ENCODE measurements around the gene ACP6. TPM values are rescaled to one million over a fixed set of nuclear protein-coding genes. Genes with fewer than 3 reads are reported as not detected.
A peak's percentile ranks its signal among the peaks of the same experiment; 100 is the strongest.
"Not testable (repeated sequence)": the region's sequence is repeated elsewhere in the genome, so short reads cannot be mapped to it uniquely, and the experiment has no call there.

Gene ACP6
- total RNA-seq, result 1 to 10 TPM; 9.0 to 9.3 TPM
- long read RNA-seq, donor 1, full-length matches to known transcripts, result 3 of 5 reads
- long read RNA-seq, donor 1, partial matches to known transcripts, result 1 of 5 reads
- long read RNA-seq, donor 1, other reads (novel, unspliced or antisense), result 1 of 5 reads
- long read RNA-seq, donor 2, full-length matches to known transcripts, result 12 of 17 reads
- long read RNA-seq, donor 2, partial matches to known transcripts, result 1 of 17 reads
- long read RNA-seq, donor 2, other reads (novel, unspliced or antisense), result 4 of 17 reads

DNA sequence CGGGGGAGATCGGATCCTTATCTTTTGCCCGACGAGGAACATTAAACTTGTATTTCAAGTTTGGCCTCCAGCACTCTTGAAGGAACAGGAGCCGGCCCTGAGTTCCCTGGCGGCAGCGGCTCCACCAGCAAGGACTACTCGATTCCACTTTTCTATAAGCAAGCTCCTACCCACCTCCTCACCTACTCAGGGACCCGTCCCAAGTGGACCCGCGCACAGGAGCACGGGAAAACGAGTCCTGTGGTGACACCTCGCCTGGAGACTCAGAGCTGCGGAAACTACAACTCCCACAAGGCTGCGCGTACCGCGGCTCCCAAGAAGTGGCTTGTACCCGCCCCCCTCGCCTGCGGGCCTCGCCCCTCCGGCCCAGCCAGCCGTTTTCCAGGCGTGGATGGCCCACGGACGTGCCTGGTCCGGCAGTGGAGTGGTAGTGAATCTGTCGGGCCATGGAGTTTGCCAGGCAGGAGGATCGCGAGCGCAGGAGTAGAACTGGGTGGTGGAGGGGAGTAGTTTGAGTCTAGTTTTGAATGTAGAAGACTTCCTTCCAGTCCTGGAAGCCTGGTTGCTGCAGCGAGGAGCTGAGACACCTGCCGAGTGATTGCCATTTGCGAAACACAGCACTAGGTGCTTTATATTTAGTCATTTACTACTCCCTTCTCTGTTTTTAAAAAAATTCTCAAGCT, at the start of gene ACP6:
TSS of gene ACP6 (minus strand) at position 206 of the 683 bp plus-strand sequence. CDS start 476 bp downstream, outside the sequence.
- intact Hi-C loops (cut with DNase I), result no loop called here
- DNase-seq (ENCODE audit: low spot score), result peak; percentile 97

DNA sequence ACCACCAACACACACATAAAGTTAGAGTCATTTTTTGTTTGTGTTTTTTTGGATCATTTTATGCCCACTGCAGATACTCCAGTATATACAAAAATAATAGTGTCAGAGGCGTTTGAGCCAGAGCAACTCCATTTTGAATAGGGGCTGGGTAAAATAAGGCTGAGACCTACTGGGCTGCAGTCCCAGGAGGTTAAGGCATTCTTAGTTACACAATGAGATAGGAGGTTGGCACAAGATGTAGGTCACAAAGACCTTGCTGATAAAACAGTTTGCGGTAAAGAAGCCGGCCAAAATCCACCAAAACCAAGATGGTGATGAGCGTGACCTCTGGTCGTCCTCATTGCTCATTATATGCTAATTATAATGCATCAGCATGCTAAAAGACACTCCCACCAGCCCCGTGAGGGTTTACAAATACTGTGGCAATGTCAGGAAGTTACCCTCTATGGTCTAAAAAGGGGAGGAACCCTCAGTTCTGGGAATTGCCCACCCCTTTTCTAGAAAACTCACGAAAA, 49.4 kb upstream of the ACP6 start:
- intact Hi-C loops (cut with DNase I), result loop anchor here (5.0 kb wide), 1 partner anchor 173 kb away; no protein-coding TSS in a partner anchor
- DNase-seq (ENCODE audit: low spot score), result no peak

DNA sequence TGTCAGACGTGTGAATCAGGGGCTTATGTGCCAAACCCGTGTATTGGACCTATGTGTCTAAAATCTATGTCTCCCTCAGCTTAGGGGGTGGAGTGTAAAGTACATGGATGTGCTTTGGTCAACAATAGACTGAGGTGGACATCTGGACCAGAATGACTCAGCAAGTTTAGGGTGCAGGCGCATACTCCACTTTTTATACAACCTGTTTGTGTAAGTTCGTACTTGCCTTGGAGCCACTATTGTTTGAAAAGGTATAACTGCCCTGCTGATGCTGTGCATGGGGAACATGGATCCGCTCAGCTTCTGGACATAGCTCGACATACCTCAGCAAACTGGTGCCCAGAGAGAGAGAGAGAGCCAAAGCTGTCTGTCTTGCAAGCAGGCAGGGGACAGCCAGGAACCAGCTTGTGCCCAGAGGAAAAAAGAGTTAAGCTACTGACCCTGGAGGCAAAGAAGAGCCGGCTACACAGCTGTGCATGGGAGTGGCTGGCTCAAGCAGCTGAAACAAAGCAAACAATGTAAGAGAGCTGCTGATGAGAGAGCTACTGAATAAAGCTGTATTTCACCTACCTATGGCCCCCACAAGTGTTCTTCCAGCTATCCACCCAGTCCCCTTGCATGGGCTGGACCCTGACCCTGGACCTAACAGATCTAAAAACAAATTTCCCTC, 48.8 kb upstream of the ACP6 start:
- intact Hi-C loops (cut with DNase I), result no loop called here
- no peak for DNase-seq (ENCODE audit: low spot score)

DNA sequence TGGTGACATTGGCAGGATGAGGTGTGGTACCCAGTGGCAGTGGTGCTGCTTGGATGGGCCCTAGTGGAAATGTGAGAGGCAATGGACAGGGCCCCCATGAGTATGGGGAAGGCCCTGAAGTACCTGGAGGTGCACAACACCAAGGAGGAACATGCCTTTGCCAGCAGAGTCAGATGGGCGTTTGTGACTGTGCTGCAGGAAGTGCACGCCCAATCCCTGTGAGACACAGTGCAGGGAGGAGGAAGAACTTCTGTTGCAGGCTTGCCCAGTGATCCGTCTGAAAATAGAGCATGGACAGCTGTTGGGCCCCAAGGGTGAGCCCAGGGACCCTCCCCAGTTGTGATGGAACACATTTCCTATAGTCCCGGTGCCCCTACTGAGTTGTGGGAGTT, 47.4 kb upstream of the ACP6 start:
- intact Hi-C loops (cut with DNase I), result no loop called here

DNA sequence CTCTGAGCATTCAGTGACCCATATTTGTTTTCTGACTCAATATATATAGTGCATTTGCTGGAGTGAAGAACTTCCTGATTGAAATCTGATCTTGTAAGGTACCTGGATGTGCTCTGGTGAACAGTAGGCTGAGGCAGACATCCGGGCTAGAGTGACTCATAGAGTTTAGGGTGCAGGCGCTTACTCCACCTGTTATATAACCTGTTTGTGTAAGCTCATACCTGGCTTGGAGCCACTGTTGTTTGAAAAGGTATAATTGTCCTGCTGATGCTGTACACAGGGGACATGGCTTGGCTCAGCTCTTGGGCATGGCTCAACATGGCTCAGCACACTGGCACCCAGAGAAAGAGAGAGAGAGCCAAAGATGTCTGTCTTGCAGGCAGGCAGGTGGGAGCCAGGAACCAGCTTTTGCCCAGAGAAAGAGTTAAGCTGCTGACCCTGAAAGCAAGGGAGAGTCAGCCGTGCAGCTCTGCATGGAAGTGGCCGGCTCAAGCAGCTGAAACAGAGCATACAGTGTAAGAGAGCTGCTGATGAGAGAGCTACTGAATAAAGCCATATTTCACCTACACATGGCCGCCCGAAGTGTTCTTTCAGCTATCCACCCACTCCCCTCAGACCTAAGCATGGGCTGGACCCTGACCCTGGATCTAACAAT, 46.9 kb upstream of the ACP6 start:
- no peak for DNase-seq (ENCODE audit: low spot score)
- intact Hi-C loops (cut with DNase I), result no loop called here

More for the DNA sequence above, 47.4 kb upstream of the ACP6 start:
- no peak for DNase-seq (ENCODE audit: low spot score)

DNA sequence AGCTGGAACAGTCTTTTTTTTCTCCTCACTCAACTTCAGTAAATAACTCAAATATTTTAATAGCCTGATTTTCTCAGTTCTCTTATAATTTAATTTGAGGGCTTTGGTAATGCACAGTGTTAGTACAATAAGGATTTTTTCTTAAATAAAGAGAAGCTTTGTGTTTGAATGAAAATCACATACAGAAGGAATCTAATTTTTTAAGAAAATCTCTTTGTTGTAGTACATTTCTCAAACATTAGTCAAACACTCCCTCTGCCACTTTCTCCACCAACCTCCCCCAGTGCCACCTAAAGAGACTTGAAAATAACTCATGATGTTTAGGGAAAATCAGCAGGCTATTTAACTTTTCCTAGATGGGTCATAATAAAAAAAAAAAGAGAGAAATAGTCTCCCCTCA, 42.3 kb upstream of the ACP6 start:
- DNase-seq (ENCODE audit: low spot score), result no peak
- intact Hi-C loops (cut with DNase I), result no loop called here

DNA sequence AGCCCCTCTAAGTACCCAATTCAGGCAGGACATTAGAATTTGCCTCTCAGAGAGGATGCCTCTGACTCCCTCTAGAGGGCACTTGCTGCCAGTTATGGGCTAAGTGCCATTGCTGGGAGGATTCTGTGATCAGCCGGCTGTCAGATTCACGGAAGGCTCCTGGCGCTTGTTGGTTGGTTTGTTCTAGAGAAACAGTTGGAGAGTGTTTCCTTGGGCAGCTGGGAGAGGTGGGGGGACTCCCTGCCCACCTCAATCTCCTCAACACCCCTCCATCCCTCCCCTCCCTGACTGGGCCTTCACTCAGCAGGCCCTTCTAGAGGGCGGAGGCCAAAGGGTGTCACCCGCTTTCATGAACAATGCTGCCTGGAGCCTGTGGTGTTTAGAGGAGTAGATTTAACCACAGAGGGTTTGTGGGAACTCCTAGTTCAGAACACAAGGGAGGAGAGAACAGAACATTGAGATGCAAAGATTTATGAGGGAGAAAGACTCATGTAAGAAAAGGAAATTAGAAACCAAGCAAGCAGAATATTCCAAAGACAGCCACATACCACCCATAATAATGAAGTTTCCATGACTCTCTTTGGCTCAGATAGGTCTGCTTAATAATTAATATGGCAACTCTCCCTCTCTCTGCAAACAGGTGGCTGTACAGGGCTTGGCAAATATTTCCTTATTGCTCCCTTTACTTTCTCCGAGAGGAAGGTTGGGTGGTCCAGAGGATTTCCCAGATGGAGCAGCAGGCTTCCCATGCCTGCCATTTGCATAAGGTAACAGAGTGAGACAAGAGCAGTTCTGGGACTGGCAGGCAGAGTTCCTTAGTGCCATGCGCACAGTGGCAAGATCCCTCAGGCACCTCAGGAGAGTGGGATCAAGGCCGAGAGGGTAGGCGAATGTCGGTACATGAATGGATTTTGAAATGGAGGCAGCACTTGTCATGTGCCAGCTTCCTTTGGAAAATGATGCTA, 30.0 kb upstream of the ACP6 start:
- intact Hi-C loops (cut with DNase I), result no loop called here
- DNase-seq (ENCODE audit: low spot score), result no peak

DNA sequence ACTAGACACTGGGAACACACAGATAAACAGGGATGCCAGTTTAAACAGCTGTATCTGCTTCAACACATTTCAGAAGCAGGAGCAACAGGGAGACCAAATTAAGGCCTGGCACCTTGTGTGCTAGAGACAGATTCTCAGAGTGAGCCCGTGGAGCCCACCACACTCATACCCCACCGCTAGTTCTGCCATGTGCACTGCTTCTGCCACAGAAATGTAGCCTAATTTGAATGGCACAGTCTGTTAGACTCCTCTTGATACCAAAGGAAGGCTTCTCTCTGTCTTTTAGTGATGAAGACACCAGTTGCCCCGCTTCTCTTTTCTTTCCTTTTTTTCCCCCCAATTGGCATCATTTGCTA, 29.3 kb upstream of the ACP6 start:
- intact Hi-C loops (cut with DNase I), result no loop called here

DNA sequence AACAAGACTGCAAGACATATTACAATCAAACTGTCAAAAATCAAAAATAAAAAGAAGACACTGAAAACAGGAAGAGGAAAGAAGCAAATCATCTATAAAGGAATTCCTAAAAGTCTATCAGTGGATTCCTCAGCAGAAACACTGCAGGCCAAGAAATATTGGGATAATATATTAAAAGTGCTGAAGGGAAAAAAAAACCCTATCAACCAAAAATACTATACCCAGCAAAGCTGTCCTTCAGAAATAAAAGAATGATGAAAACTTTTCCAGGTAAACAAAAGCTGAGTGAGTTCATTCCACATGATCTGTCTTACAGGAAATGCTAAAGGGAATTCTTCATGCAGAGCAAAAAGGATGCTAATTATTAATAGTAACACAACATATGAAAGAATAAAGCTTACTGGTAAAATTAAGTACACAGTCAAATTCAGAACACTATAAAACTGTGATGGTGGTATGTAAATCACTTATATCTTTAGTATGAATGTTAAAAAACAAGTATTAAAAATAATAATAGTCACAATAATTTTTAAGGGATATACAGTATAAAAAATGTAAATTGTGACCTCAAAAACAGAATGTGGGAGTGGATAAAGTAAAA, 12.9 kb upstream of the ACP6 start:
- intact Hi-C loops (cut with DNase I), result no loop called here

More for the DNA sequence above, 29.3 kb upstream of the ACP6 start:
- no peak for DNase-seq (ENCODE audit: low spot score)

DNA sequence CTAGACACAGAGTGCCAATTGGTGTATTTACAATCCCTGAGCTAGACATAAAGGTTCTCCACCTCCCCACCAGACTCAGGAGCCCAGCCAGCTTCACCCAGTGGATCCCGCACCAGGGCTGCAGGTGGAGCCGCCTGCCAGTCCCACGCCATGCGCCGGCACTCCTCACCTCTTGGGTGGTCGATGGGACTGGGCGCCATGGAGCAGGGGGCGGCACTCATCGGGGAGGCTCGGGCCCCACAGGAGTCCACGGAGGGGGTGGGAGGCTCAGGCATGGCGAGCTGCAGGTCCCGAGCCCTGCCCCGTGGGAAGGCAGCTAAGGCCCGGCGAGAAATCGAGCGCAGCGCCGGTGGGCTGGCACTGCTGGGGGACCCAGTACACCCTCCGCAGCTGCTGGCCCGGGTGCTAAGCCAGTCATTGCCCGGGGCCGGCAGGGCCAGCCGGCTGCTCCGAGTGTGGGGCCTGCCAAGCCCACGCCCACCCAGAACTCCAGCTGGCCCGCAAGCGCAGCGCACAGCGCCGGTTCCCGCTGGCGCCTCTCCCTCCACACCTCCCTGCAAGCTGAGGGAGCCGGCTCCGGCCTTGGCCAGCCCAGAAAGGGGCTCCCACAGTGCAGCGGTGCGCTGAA, 10.4 kb upstream of the ACP6 start:
- peak; percentile 79 for DNase-seq (ENCODE audit: low spot score)
- intact Hi-C loops (cut with DNase I), result not testable (repeated sequence)

More for the DNA sequence above, 12.9 kb upstream of the ACP6 start:
- no peak for DNase-seq (ENCODE audit: low spot score)

DNA sequence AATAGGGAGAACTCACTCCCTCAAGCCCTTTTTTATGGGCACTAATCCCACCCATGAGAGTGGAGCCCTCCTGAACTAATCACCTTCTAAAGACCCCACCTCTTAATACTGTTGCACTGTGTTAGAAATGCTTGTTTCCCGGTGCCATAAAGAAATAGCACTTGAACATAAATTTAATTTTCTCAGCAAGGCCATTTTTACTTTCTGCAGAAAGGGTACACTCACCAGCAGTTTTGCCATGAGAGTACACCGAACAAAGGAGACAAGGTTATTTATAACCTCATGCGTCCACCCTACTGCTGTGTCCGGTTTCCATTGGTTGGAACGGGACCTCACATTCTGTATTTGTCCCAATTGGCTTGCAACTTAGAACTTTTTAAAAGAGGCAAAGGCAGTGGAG, 7.4 kb upstream of the ACP6 start:
- intact Hi-C loops (cut with DNase I); DNase-seq (ENCODE audit: low spot score): not testable (repeated sequence)

DNA sequence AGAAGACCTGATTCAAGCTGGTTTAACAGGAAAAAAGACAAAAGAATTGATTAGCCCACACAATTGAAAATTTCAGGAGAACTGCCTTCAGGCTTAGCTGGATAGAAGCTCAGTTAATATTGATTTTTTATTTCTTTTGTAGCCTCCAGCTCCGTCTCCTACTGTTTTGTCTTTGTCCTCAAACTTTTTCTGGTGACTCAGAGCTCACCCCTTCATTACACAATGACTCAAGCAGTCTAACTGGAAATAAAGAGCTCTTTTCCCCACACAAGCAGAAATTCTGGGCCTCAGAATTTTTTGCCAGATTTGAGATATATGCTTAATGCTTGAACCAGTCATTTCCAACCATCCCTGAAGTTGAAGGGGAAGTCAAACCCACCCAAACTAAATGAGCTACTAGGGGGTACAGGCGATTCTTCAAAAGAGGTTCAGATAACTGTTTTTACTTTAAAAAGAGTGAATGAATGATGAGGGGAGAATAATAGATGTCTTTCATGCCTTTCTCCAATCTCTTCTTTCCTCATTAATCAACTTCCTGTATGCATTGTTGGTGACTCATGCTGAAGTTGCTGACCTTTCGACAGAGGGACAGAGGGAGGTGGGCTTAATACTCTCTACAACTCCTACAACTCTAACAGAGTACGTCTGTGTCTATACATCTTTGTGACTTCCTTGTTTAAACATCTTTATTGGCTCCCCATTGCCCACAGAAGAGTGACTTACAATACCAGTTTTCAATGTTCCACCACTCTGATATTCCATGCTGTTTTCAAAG, 6.2 kb upstream of the ACP6 start:
- DNase-seq (ENCODE audit: low spot score), result no peak
- intact Hi-C loops (cut with DNase I), result no loop called here

DNA sequence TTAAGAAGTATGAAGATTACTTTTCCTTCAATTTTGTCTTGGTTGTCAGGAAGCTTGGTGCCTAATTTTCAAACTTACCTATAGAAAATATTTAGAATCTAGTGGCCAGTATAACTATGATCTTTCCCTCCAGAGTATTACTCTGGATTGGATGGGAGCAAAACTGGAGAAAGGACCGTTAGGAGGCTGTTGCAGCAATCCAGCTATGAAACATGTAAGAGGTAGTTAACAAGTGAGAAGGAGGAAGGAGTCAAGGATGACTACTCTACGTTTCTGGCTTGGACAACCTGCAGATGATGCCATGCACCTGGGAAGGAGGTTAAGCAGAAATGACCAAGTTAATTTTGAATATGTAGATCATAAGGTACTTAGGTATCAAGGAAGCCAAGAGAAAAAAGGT, 3.5 kb upstream of the ACP6 start:
- intact Hi-C loops (cut with DNase I), result no loop called here
- no peak for DNase-seq (ENCODE audit: low spot score)

DNA sequence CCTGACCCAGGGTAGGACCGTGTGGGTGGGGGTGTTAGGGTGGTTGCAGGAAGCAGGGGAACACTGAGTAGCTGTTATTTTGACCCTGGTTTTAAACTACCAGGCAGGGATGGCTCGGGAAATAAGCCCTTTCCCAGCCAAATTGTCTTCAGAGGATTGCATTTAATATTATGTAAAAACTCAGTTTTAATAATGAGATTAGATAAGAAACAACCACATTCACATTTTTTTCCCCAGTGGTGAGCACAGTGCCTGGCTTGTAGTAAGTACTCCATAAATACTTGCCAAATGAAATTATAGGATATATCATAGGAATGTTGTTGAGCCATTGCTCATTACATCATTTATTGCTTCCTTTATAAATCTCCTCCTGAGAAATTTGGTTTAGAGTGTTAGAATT, 3.1 kb upstream of the ACP6 start:
- intact Hi-C loops (cut with DNase I), result no loop called here
- DNase-seq (ENCODE audit: low spot score), result no peak

DNA sequence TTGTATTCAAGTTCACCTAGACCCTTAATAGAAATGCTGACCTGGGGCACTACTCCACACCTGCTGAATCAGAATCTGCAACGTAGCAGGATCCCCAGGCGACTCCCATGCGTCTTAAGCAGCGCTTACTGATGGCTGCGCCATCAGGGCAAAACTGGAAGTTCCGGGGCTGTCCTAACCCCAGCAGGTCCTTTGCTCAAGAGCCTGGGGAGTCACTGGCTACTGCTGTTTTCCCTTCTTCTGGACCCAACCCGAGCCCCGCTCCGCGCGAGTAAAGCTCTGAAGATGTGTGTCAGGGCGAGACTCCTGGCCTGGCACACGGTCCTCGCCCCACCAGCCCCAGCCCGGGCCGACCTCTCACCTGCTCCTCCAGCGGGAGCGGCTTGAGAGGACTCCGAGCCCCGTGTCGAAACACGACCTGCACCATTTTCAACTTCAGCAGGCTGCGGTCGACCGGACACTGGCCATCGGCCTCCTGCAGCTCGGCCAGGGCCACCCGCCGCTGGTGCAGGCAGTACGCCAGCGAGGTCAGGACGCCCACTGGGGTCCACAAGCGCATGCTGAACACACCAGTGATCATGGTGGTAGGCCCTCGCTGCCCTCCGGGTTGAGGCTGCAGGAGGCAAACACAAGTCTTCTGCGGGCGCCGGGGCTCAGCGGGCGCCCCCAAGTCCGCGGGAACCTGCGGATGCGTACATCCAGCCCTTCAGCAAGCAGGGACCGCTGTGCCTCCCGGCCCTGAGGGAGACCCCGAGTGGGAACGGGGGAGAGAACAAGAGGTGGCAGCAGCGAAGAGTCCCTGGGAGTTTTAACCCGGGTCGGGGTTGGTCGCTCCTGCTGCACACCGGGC, 630 bp downstream of the ACP6 start:
- no peak for DNase-seq (ENCODE audit: low spot score)
- intact Hi-C loops (cut with DNase I), result no loop called here

DNA sequence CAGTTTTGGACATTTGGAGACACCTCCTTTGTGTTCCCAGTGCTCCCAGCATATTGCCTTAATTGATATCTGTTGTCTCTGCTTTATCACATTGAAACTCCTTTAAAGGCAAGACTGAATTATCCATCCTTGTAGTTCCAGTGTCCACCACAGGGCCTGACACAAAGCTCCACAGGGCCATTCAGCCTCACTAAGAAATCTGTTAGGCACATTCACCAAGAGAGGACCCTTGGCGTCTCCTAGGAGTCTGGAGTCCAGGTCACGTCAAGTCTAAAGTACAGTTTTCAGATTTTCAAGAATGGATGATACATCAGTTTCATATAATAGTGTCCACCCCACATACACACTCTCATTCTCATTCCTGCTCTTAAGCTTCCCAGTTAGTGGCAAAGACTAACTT, 4.8 kb downstream of the ACP6 start:
- DNase-seq (ENCODE audit: low spot score), result no peak
- intact Hi-C loops (cut with DNase I), result no loop called here
